HG02840 (cell line): ENCODE measurements around the gene KCNT2.
"Not testable (repeated sequence)": the region's sequence is repeated elsewhere in the genome, so short reads cannot be mapped to it uniquely, and the experiment has no call there.

Experiments
- ATAC-seq: cut with Tn5 transposase; IDR thresholded peaks from one replicate; pipeline ENCODE4 v1.9.1; 2021; ENCODE audit warnings: mild to moderate bottlenecking, moderate library complexity, moderate number of reproducible peaks; ENCODE audit not compliant: unreplicated experiment, low FRiP score

KCNT2 gene

GRCh38 chr1:196522574-196523345 is 85.5 kb downstream of the KCNT2 start:
- ATAC-seq, result not testable (repeated sequence)

GRCh38 chr1:196517193-196517592 is 91.0 kb downstream of the KCNT2 start:
- ATAC-seq, result no peak

- ATAC-seq, result no peak
Measured at GRCh38 chr1:196516373-196516772, 91.9 kb downstream of the KCNT2 start.

GRCh38 chr1:196515904-196516303 is 92.3 kb downstream of the KCNT2 start:
- no peak for ATAC-seq

- ATAC-seq, result no peak
Measured at GRCh38 chr1:196513821-196514220, 94.4 kb downstream of the KCNT2 start.

DNA sequence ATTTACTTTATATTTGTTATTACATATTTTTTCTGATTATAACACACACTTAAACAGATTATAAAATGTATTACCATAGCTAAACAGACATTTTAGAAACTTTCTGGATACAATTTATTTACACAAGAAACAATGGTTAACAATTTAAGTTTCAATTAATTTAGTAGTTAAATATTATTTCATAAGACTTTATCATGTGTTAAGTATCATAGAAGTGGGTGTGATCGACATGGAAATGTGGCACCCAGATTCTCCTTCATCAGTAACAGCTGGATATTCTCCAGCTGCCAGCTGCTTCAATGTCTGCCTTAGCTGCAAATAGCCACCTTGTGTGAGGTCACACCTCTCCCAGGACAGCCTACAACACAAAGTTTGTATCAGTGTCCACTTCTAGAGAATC is 97.8 kb downstream of the KCNT2 start:
- no peak for ATAC-seq

- not testable (repeated sequence) for ATAC-seq
Measured at GRCh38 chr1:196504224-196504623, 104.0 kb downstream of the KCNT2 start.

DNA sequence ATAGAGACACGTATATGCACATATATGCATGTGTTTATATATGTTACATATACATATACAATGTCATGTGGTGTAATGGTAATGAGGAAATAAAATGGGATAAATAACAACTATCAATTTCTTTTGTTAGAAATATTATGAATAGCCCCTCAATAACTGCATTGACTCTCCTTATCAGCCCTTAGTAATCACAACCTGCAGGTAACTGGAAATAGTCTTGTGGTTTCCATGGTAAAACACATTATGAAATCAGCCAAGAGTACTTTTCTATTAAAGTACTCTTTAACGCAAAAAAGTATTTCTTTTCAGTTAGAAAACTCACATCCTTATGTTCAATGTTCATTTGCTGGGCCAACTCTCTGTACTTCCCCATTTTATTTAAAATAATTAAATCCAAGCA is 105.8 kb downstream of the KCNT2 start:
- no peak for ATAC-seq

GRCh38 chr1:196501760-196502428 is 106.3 kb downstream of the KCNT2 start:
- no peak for ATAC-seq

DNA sequence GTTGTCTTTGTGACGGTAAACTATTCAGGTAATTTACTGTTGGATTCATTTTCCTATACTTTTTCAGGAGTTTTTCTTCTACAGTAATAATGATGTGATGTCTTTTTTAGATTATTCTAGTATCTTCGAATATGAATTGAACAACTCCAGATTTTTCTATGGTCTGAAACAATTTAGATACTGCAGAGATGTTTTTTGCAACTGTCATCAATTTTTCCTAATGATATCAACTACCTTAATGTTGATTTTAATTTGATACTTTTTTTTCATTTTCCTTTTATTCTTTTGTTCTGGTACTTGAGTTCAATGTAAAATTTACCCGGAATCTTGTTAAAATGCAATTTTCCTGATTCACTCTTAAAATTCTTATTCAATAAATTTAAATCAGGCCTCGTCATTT is 110.4 kb downstream of the KCNT2 start:
- no peak for ATAC-seq

GRCh38 chr1:196494766-196495165 is 113.5 kb downstream of the KCNT2 start:
- no peak for ATAC-seq

GRCh38 chr1:196493881-196494280 is 114.4 kb downstream of the KCNT2 start:
- no peak for ATAC-seq

DNA sequence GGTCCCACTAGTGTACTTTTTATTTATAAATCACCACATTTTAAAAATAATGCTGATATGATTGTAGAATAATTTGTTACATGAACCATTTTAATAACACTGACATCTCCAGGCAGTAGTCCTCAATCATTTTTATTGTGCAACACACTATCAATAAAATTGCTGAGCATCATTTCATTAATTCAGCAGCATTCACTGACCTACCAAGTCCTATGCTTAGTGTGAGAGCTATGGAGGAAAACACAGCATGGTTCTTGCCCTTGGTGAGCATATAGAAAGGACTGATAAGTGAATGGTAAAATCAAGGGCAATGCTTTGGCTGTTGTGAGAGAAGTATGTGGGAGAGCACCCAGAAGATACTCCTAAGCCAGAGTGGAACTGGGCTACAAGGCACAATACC is 119.7 kb downstream of the KCNT2 start:
- ATAC-seq, result no peak

GRCh38 chr1:196486346-196486745 is 121.9 kb downstream of the KCNT2 start:
- no peak for ATAC-seq

GRCh38 chr1:196481616-196482015 is 126.6 kb downstream of the KCNT2 start:
- ATAC-seq, result no peak

DNA sequence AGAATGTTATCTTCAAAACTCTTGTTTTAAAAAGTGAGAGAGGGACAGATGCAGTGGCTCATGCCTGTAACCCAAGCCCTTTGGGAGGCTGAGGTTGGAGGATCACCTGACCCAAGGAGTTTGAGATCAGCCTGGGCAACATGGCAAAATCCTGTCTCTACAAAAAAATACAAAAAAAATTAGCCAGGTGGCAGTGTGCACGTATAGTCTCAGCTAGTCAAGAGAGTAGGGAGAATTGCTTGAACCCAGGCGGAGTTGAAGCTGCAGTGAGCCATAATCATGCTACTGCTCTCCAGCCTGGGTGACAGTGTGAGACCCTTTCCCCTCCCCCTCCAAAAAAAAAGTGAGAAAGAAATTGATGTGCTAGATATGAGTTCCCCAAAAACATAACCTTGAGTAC is 131.0 kb downstream of the KCNT2 start:
- ATAC-seq, result no peak

DNA sequence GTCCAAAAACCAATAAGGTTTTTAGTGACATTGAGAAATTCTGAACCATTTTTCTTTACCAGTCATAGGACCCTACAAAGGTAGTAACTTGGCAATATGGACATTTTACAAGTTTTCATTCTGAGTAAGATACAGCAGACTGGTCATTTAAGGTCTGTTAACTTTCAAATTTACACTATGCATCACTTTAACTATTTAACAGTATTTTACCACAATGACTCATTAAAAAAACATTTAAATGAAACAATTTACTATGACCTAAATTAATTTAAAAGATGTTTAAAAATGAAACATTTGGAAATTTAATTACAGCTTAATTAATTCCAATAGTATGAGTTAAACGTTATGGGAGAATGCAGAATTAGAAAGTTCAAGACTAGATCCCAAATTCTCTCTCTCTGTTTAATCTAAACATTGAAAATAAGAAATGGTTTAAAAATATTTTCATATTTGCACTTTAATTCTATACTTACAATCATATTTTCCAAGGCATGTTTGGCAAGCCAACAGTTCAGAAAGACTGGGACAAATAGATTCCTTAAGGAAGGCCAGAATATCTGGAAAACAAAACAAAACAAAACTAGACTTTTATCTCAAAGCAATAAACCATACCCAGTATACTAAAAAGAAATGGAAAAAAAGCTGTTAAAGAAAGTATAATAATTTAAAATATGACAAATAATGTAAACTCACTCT is 140.9 kb downstream of the KCNT2 start:
- ATAC-seq, result no peak

GRCh38 chr1:196466654-196467053 is 141.6 kb downstream of the KCNT2 start:
- ATAC-seq, result no peak

DNA sequence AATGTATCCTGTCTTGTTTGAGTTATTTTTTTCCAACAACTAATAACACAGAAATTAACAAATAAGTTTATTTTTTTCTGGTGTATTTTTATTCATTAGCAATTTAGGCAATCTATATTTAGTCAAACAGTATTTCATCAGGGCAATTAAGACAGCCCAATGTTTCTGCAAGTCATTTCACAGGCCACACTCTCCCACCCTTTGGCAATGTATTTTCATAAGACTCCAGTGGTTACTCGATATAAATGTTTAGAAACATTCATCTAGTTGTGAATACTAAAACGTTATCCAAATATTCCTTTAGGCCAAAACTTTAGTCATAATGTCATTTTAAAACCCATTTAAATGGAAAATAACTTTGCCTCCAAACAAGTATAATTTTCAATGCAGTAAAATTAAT is 142.1 kb downstream of the KCNT2 start:
- no peak for ATAC-seq

DNA sequence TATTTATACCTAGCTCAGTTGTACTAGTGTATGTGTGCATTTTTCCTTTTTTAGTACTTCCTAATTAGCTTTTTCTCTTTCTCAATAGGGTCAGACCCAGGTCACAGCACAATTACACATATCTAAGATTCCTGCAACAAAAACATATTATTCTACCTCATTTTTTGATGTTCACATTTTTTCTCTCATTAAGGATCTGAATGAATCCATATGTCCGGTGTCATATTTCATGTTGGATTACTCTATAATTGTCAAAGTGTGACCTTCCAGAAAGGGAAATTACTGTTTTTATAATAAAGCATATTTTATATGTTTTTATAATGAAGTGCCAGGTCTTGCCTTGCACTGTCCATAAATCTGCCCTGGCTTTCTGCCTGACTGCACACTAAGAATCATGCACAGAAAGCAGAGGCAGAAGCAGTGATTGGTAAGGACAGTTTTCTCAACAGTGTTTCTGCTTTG is 143.7 kb downstream of the KCNT2 start:
- no peak for ATAC-seq

GRCh38 chr1:196462086-196462485 is 146.2 kb downstream of the KCNT2 start:
- ATAC-seq, result no peak
